SIG-M5 (cell line): ENCODE measurements around the gene GSC2.

ENCODE experiments used
- DNase-seq: peaks from one replicate; lab custom pipeline; 2025; lab: John Stamatoyannopoulos, UW

The GSC2 gene

GRCh38 chr22:19152942-19153883, 3.1 kb upstream of the GSC2 start:
- no peak for DNase-seq

GRCh38 chr22:19151329-19152191, 1.5 kb upstream of the GSC2 start:
- no peak for DNase-seq

- DNase-seq, result no peak
These were observed 613 bp upstream of the GSC2 start for GRCh38 chr22:19150482-19151328.

- DNase-seq, result no peak
These were observed 827 bp downstream of the GSC2 start for GRCh38 chr22:19149047-19149883.

GRCh38 chr22:19148417-19149046, 1.6 kb downstream of the GSC2 start:
- no peak for DNase-seq

GRCh38 chr22:19147195-19147780, 2.8 kb downstream of the GSC2 start:
- DNase-seq, result no peak

- no peak for DNase-seq
These were observed 3.7 kb downstream of the GSC2 start for GRCh38 chr22:19146215-19146968.

GRCh38 chr22:19143967-19144400, 6.1 kb downstream of the GSC2 start:
- no peak for DNase-seq

- no peak for DNase-seq
These were observed 6.9 kb downstream of the GSC2 start for GRCh38 chr22:19143212-19143611.

GRCh38 chr22:19142394-19142793, 7.7 kb downstream of the GSC2 start:
- DNase-seq, result no peak

- no peak for DNase-seq
These were observed 10.1 kb downstream of the GSC2 start for GRCh38 chr22:19139974-19140373.

GRCh38 chr22:19139001-19139356, 11.1 kb downstream of the GSC2 start:
- no peak for DNase-seq

- DNase-seq, result no peak
These were observed 11.7 kb downstream of the GSC2 start for GRCh38 chr22:19138217-19139000.

- no peak for DNase-seq
These were observed 12.5 kb downstream of the GSC2 start for GRCh38 chr22:19137384-19138216.

GRCh38 chr22:19136915-19137314, 13.2 kb downstream of the GSC2 start:
- no peak for DNase-seq

GRCh38 chr22:19134874-19135273, 15.2 kb downstream of the GSC2 start:
- no peak for DNase-seq

- DNase-seq, result no peak
These were observed 15.8 kb downstream of the GSC2 start for GRCh38 chr22:19134176-19134831.
